Measurements from ENCODE around the gene AGO1.

Gene AGO1

DNA sequence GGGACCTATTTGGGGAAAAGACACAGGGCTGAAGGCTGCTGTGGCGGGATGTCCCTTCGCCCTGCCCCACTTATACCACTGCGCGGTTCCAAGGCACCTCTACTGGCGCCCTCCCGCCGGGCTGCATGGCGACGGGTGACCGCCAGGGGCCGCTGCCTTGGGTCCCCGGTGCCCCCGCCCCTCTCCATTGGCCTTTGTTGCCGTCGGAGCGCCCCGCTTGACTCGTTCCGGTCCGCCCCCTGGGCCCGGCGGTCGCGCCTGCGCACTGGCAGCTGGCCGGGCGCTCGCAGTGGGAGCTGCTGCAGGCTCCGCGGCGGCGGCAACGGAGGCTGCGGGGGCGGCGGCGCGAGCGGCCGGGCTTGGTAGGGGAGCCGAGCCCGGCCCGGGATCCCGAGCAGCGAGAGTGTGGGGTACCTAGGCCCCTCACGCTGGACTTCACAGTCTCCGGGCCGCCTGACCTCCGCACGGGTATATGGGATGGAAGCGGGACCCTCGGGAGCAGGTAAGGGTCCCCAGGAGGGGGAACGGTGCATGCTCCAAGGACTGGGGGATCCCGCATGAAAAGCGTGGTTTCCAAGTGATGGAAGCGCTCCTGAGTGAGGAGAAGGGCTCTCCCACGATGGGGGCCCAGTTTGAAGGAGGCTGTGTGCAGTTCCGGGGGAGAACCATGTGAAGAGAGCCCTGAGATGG, at the start of gene AGO1:
TSS of gene AGO1 (plus strand) at position 265 of the 690 bp plus-strand sequence. CDS start at position 478, 213 bp downstream.
- TF ChIP-seq CTCF (IDR thresholded peaks at IDR 0.05; ENCODE audit: low read depth, low read length): peak; percentile 85

DNA sequence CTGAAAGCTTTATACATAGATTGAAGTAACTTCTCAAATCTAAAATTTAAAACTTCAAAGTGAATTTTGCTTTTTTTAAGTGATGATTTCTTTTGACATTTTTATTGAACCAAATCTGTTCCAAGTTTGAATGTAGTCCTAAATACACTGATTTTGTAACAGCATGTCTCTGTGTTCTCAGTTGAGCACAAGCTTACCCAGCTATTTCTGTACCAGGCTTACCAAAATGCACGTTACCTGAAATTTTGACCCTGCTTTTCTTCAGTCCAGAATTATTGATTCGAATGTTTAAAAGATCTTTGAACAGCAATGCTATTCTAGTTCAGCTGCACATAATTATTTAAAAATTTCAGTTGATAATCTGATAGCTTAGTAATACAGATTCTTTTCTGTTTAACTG, 49.6 kb upstream of the AGO1 start:
- TF ChIP-seq CTCF (IDR thresholded peaks at IDR 0.05; ENCODE audit: low read depth, low read length): no peak
- DNase-seq (ENCODE audit: extremely low read depth, low read depth): no peak

More for the DNA sequence above, at the start of gene AGO1:
- DNase-seq (ENCODE audit: extremely low read depth, low read depth): peak; percentile 80

DNA sequence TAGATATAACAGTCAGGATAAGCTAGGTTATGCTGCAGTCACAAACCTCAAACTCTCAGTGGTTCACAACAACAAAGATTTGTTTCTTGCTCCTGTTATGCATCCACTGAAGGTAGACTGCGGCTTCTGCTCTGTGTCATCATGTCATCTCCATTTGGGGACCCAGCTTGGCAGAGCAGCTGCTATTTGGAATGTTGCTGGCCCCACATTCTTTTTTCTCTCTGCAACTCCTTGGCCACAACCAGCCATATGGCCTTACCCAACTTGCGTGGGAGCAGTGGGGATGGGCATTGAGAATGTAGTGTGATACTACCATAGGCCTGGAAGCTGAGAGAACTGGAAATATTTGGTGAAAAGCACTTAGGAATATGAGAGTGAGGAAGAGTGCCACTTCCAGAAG, 48.8 kb upstream of the AGO1 start:
- no peak for TF ChIP-seq CTCF (IDR thresholded peaks at IDR 0.05; ENCODE audit: low read depth, low read length)
- no peak for DNase-seq (ENCODE audit: extremely low read depth, low read depth)

DNA sequence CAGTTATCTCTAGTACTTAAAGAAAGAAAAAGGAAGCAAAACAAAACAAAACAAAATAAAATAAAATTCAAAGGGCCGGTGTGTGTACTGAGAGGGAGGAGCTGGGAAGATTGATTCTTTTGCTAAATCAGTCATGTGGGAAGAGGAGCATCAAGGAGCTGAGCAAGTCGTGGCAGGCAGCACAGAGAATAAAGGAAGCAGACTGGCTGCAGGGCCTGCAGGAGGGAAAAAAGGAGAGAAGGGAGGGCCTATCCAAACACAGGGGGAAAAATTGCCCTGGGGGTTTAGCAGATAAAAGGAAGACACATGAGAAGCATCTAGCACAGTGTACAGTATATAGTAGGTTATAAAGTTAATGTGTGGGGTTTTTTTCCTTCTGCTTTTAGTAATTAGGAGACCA, 47.6 kb upstream of the AGO1 start:
- TF ChIP-seq CTCF (IDR thresholded peaks at IDR 0.05; ENCODE audit: low read depth, low read length): no peak
- DNase-seq (ENCODE audit: extremely low read depth, low read depth): no peak

- no peak for TF ChIP-seq CTCF (IDR thresholded peaks at IDR 0.05; ENCODE audit: low read depth, low read length)
- no peak for DNase-seq (ENCODE audit: extremely low read depth, low read depth)
Observed at GRCh38 chr1:35836734-35837133, 46.3 kb upstream of the AGO1 start.

- no peak for DNase-seq (ENCODE audit: extremely low read depth, low read depth)
- TF ChIP-seq CTCF (IDR thresholded peaks at IDR 0.05; ENCODE audit: low read depth, low read length): no peak
Observed at GRCh38 chr1:35838693-35839245, 44.2 kb upstream of the AGO1 start.

- no peak for TF ChIP-seq CTCF (IDR thresholded peaks at IDR 0.05; ENCODE audit: low read depth, low read length)
- no peak for DNase-seq (ENCODE audit: extremely low read depth, low read depth)
Observed at GRCh38 chr1:35844826-35845225, 38.2 kb upstream of the AGO1 start.

Data from AG09319 (cell line).